ENCODE data around the gene BPIFB6.

The BPIFB6 gene

DNA sequence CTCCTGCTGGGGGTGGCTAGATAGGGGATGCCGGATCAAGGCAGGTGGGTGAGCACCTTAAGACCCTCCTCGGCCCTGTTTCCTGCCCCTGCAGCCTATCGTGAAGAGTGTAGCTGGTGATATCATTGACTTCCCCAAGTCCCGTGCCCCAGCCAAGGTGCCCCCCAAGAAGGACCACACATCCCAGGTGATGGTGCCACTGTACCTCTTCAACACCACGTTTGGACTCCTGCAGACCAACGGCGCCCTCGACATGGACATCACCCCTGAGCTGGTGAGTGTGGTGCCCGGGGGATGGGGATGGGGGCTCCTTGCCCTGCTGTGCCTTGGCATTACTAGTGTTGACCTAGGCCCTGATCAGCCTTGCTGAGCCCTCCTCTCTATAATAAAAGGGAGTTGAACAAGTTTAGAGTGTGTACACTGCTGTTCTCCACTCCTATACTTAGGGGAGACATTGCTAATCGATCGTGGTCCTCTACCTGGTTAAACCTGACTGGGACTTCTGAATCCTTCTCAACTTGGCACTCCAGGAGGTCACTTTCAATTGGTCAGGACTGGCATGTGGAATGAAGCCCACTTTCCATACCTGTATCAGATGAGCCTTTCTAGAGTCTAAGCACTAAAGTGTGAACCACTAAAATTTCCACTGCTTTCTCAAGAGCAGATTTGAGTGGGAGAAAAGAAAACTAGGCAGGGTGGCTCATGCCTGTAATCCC is 33.3 kb downstream of the BPIFB6 start:
- Histone ChIP-seq H3K4me1 (ENCODE audit: control insufficient read depth, low read length) (no peaks in the 10 kb centered on the region), H3K27ac (ENCODE audit: low read depth, low read length) (no peak overlapping the region), H3K27me3 (ENCODE audit: control insufficient read depth, low read length) (0 out of 2 replicates have a peak, but pooled peaks cover 3% of the 10 kb centered on the region), H3K9me3 (ENCODE audit: control insufficient read depth, insufficient read depth, low read length) (no peaks in the 10 kb centered on the region), H3K4me3 (ENCODE audit: low read length) (no peak overlapping the region), H4K20me1 (ENCODE audit: control insufficient read depth, insufficient read depth, low read depth, low read length) (no peaks in the 10 kb centered on the region), H3K79me2 (ENCODE audit: control insufficient read depth, low read length) (no peaks in the 10 kb centered on the region), H3F3A (ENCODE audit: control insufficient read depth, insufficient read depth) (no peaks in the 10 kb centered on the region), H3K36me3 (ENCODE audit: control insufficient read depth, low read length) (no peaks in the 10 kb centered on the region), H3K9me2 (replicated peaks; ENCODE audit: control insufficient read depth, low read length) (no peaks in the 10 kb centered on the region), H3K4me2 (ENCODE audit: low read length) (no peak overlapping the region)
- TF ChIP-seq, protein P1, sequence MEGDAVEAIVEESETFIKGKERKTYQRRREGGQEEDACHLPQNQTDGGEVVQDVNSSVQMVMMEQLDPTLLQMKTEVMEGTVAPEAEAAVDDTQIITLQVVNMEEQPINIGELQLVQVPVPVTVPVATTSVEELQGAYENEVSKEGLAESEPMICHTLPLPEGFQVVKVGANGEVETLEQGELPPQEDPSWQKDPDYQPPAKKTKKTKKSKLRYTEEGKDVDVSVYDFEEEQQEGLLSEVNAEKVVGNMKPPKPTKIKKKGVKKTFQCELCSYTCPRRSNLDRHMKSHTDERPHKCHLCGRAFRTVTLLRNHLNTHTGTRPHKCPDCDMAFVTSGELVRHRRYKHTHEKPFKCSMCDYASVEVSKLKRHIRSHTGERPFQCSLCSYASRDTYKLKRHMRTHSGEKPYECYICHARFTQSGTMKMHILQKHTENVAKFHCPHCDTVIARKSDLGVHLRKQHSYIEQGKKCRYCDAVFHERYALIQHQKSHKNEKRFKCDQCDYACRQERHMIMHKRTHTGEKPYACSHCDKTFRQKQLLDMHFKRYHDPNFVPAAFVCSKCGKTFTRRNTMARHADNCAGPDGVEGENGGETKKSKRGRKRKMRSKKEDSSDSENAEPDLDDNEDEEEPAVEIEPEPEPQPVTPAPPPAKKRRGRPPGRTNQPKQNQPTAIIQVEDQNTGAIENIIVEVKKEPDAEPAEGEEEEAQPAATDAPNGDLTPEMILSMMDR (IDR thresholded peaks at IDR 0.05; ENCODE audit: low read depth, low read length, poor library complexity, severe bottlenecking), result no peak
- TF ChIP-seq EZH2phosphoT487 (IDR thresholded peaks at IDR 0.05; ENCODE audit: borderline replicate concordance, low read length), result no peak

- Histone ChIP-seq H3K27me3 (ENCODE audit: control insufficient read depth, low read length) (0 out of 2 replicates have a peak, but pooled peaks cover 3% of the 10 kb centered on the region), H3F3A (ENCODE audit: control insufficient read depth, insufficient read depth) (no peaks in the 10 kb centered on the region), H3K4me2 (ENCODE audit: low read length) (no peak overlapping the region), H3K4me3 (ENCODE audit: low read length) (no peak overlapping the region), H3K4me1 (ENCODE audit: control insufficient read depth, low read length) (no peaks in the 10 kb centered on the region), H3K9me2 (replicated peaks; ENCODE audit: control insufficient read depth, low read length) (no peaks in the 10 kb centered on the region), H3K36me3 (ENCODE audit: control insufficient read depth, low read length) (no peaks in the 10 kb centered on the region), H3K9me3 (ENCODE audit: control insufficient read depth, insufficient read depth, low read length) (no peaks in the 10 kb centered on the region), H3K79me2 (ENCODE audit: control insufficient read depth, low read length) (no peaks in the 10 kb centered on the region), H3K27ac (ENCODE audit: low read depth, low read length) (no peak overlapping the region), H4K20me1 (ENCODE audit: control insufficient read depth, insufficient read depth, low read depth, low read length) (no peaks in the 10 kb centered on the region)
- TF ChIP-seq EZH2phosphoT487 (IDR thresholded peaks at IDR 0.05; ENCODE audit: borderline replicate concordance, low read length), result no peak
These were observed 34.3 kb downstream of the BPIFB6 start for GRCh38 chr20:33065785-33066184.

DNA sequence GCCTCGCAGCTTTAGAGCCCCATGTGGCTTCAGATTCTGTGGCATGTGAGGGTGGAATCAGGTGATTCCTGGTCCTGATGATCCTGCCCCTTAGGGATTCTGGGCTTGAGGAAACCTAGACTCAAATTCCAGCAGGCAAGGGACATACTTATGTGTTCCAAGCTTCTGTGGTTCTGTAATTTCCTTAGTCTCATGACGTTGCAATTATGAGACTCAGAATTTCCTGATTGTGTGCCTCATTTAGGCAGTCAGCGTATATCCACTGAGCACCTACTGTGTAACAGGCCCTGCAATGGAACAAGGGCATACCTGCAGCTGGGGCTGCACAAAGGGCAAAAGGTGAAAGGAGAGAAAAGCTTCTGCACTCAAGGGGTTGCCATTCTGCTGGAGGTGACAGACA is 36.4 kb downstream of the BPIFB6 start:
- Histone ChIP-seq H3K4me1 (ENCODE audit: control insufficient read depth, low read length) (no peaks in the 10 kb centered on the region), H3K9me2 (replicated peaks; ENCODE audit: control insufficient read depth, low read length) (no peaks in the 10 kb centered on the region), H3F3A (ENCODE audit: control insufficient read depth, insufficient read depth) (no peaks in the 10 kb centered on the region), H3K36me3 (ENCODE audit: control insufficient read depth, low read length) (no peaks in the 10 kb centered on the region), H3K4me2 (ENCODE audit: low read length) (no peak overlapping the region), H3K79me2 (ENCODE audit: control insufficient read depth, low read length) (no peaks in the 10 kb centered on the region), H3K27me3 (ENCODE audit: control insufficient read depth, low read length) (no peaks in the 10 kb centered on the region), H4K20me1 (ENCODE audit: control insufficient read depth, insufficient read depth, low read depth, low read length) (no peaks in the 10 kb centered on the region), H3K27ac (ENCODE audit: low read depth, low read length) (no peak overlapping the region), H3K9me3 (ENCODE audit: control insufficient read depth, insufficient read depth, low read length) (no peaks in the 10 kb centered on the region), H3K4me3 (ENCODE audit: low read length) (no peak overlapping the region)
- TF ChIP-seq EZH2phosphoT487 (IDR thresholded peaks at IDR 0.05; ENCODE audit: borderline replicate concordance, low read length), result no peak
- TF ChIP-seq, protein P1 (IDR thresholded peaks at IDR 0.05; ENCODE audit: low read depth, low read length, poor library complexity, severe bottlenecking), result no peak

- Histone ChIP-seq H3K4me3 (ENCODE audit: low read length) (no peak overlapping the region), H3K36me3 (ENCODE audit: control insufficient read depth, low read length) (no peaks in the 10 kb centered on the region), H3K4me2 (ENCODE audit: low read length) (no peak overlapping the region), H3K27ac (ENCODE audit: low read depth, low read length) (no peak overlapping the region), H3K9me2 (replicated peaks; ENCODE audit: control insufficient read depth, low read length) (no peaks in the 10 kb centered on the region), H3F3A (ENCODE audit: control insufficient read depth, insufficient read depth) (no peaks in the 10 kb centered on the region), H3K27me3 (ENCODE audit: control insufficient read depth, low read length) (no peaks in the 10 kb centered on the region), H3K4me1 (ENCODE audit: control insufficient read depth, low read length) (no peaks in the 10 kb centered on the region), H3K9me3 (ENCODE audit: control insufficient read depth, insufficient read depth, low read length) (no peaks in the 10 kb centered on the region), H4K20me1 (ENCODE audit: control insufficient read depth, insufficient read depth, low read depth, low read length) (no peaks in the 10 kb centered on the region), H3K79me2 (ENCODE audit: control insufficient read depth, low read length) (no peaks in the 10 kb centered on the region)
- TF ChIP-seq, protein P1 (IDR thresholded peaks at IDR 0.05; ENCODE audit: low read depth, low read length, poor library complexity, severe bottlenecking), result no peak
- no peak for TF ChIP-seq EZH2phosphoT487 (IDR thresholded peaks at IDR 0.05; ENCODE audit: borderline replicate concordance, low read length)
These were observed 36.9 kb downstream of the BPIFB6 start for GRCh38 chr20:33068251-33068939.

All from DOHH2 (cell line).